HL-60 (cell line): Measurements from ENCODE around the gene PUM2.

Experiments used
- CTCF ChIP-seq: IDR thresholded peaks from one replicate; pipeline ENCODE4 v1.5.1; 2011; ENCODE audit warnings: low read length, control low read depth, inconsistent platforms; ENCODE audit not compliant: insufficient read depth
- GABPA ChIP-seq: IDR thresholded peaks from 2 replicates; pipeline ENCODE4 v1.6.1; 2012; ENCODE audit warnings: low read depth
- POLR2AphosphoS5 ChIP-seq: IDR thresholded peaks from 2 replicates; pipeline ENCODE4 v1.6.1; 2012; ENCODE audit warnings: low read depth
- REST ChIP-seq: IDR thresholded peaks from 2 replicates; pipeline ENCODE4 v1.6.1; 2012; ENCODE audit warnings: low read depth; ENCODE audit not compliant: insufficient replicate concordance

- no peak for TF ChIP-seq CTCF
- TF ChIP-seq GABPA: no peak
- no peak for TF ChIP-seq REST
- no peak for TF ChIP-seq POLR2AphosphoS5
These were observed 45.8 kb upstream of the PUM2 start for GRCh38 chr2:20396356-20397000.
